ENCODE results near the gene CUBN.

GRCh38 chr10:17176091-17176490 lies 46.5 kb upstream of the CUBN start:
- TF ChIP-seq, protein P1, sequence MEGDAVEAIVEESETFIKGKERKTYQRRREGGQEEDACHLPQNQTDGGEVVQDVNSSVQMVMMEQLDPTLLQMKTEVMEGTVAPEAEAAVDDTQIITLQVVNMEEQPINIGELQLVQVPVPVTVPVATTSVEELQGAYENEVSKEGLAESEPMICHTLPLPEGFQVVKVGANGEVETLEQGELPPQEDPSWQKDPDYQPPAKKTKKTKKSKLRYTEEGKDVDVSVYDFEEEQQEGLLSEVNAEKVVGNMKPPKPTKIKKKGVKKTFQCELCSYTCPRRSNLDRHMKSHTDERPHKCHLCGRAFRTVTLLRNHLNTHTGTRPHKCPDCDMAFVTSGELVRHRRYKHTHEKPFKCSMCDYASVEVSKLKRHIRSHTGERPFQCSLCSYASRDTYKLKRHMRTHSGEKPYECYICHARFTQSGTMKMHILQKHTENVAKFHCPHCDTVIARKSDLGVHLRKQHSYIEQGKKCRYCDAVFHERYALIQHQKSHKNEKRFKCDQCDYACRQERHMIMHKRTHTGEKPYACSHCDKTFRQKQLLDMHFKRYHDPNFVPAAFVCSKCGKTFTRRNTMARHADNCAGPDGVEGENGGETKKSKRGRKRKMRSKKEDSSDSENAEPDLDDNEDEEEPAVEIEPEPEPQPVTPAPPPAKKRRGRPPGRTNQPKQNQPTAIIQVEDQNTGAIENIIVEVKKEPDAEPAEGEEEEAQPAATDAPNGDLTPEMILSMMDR (IDR thresholded peaks at IDR 0.05), result no peak
- TF ChIP-seq POLR2AphosphoS5 (IDR thresholded peaks at IDR 0.05), result no peak
